Mesendoderm (in vitro differentiated cells): Measurements from ENCODE around the gene ATG9B.
A peak's percentile ranks its signal among the peaks of the same experiment; 100 is the strongest.

Experiments used
- DNase-seq: peaks from one replicate; pipeline ENCODE4 v3.0.0; 2013
- H2AK5ac ChIP-seq: 2 replicates; pipeline ENCODE4 v1.6.1; 2013; ENCODE audit warnings: low read length, inconsistent platforms
- H2BK120ac ChIP-seq: 2 replicates; pipeline ENCODE4 v1.6.1; 2013; ENCODE audit warnings: low read depth, mild to moderate bottlenecking, low read length, moderate library complexity, mixed read lengths
- H2BK15ac ChIP-seq: replicated peaks from 2 replicates; pipeline ENCODE4 v1.6.1; 2013; ENCODE audit warnings: low read depth, mild to moderate bottlenecking, moderate library complexity
- H2BK5ac ChIP-seq: 2 replicates; pipeline ENCODE4 v1.6.1; 2013; ENCODE audit warnings: low read length, inconsistent platforms
- H3K18ac ChIP-seq: 2 replicates; pipeline ENCODE4 v1.6.1; 2013; ENCODE audit warnings: mild to moderate bottlenecking, low read length, mixed read lengths
- H3K23ac ChIP-seq: one replicate; pipeline ENCODE4 v1.6.1; 2013; ENCODE audit warnings: low read length
- H3K27ac ChIP-seq: 2 replicates; pipeline ENCODE4 v1.5.1; 2013; ENCODE audit warnings: low read depth, mild to moderate bottlenecking, inconsistent platforms, low read length, moderate library complexity
- H3K27me3 ChIP-seq: 2 replicates; pipeline ENCODE4 v1.6.1; 2013; ENCODE audit warnings: low read length, control low read depth, mild to moderate bottlenecking, inconsistent platforms; ENCODE audit not compliant: insufficient read depth, poor library complexity
- H3K36me3 ChIP-seq: 2 replicates; pipeline ENCODE4 v1.6.1; 2013; ENCODE audit warnings: low read length, inconsistent platforms; ENCODE audit not compliant: control insufficient read depth, insufficient read depth
- H3K4ac ChIP-seq: one replicate; pipeline ENCODE4 v1.6.1; 2013; ENCODE audit warnings: low read depth, mild to moderate bottlenecking, low read length, moderate library complexity
- H3K4me1 ChIP-seq: 2 replicates; pipeline ENCODE4 v1.6.1; 2013; ENCODE audit warnings: low read depth, low read length, inconsistent platforms; ENCODE audit not compliant: control insufficient read depth
- H3K4me2 ChIP-seq: 2 replicates; pipeline ENCODE4 v1.6.1; 2013; ENCODE audit warnings: low read length
- H3K4me3 ChIP-seq: 2 replicates; pipeline ENCODE4 v1.5.1; 2013; ENCODE audit warnings: mild to moderate bottlenecking, low read length
- H3K56ac ChIP-seq: one replicate; pipeline ENCODE4 v1.6.1; 2013; ENCODE audit warnings: low read length
- H3K79me1 ChIP-seq: 2 replicates; pipeline ENCODE4 v1.6.1; 2013; ENCODE audit warnings: low read length, inconsistent platforms
- H3K79me2 ChIP-seq: 2 replicates; pipeline ENCODE4 v1.6.1; 2013; ENCODE audit warnings: mild to moderate bottlenecking, low read length; ENCODE audit not compliant: control insufficient read depth, insufficient read depth
- H3K9ac ChIP-seq: 2 replicates; pipeline ENCODE4 v1.6.1; 2013; ENCODE audit warnings: low read length, inconsistent platforms
- H4K5ac ChIP-seq: one replicate; pipeline ENCODE4 v1.6.1; 2013; ENCODE audit warnings: low read length
- H4K8ac ChIP-seq: one replicate; pipeline ENCODE4 v1.6.1; 2013; ENCODE audit warnings: low read depth, mild to moderate bottlenecking, control low read depth, low read length, moderate library complexity
- WGBS: extraction: QIAGEN DNeasy Blood & Tissue Kit; methylation state at CpG from one replicate; pipeline ENCODE4 v1.1.7; 2013; ENCODE audit warnings: low lambda C conversion rate, missing lambda C conversion rate; ENCODE audit not compliant: insufficient coverage; ENCODE audit errors: extremely low coverage; 5-methylcytosine and 5-hydroxymethylcytosine counted together

Gene ATG9B

DNA sequence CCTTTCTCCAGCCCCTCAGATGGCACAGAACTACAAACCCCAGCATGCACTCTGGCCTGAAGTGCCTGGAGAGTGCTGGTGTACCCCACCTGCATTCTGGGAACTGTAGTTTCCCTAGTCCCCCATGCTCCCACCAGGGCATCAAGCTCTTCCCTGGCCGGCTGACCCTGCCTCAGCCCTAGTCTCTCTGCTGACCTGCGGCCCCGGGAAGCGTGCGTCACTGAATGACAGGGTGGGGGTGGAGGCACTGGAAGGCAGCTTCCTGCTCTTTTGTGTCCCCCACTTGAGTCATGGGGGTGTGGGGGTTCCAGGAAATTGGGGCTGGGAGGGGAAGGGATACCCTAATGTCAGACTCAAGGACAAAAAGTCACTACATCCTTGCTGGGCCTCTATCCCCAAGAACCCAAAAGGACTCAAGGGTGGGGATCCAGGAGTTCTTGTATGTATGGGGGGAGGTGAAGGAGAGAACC lies 31.4 kb downstream of the ATG9B start:
- H3K18ac ChIP-seq = no peak overlapping the region
- no peak overlapping the region for H2AK5ac ChIP-seq
- no peak overlapping the region for H4K5ac ChIP-seq
- H2BK5ac ChIP-seq = no peak overlapping the region
- H3K4me1 ChIP-seq = no peaks in the 10 kb centered on the region
- H4K8ac ChIP-seq = no peak overlapping the region
- H3K36me3 ChIP-seq = no peaks in the 10 kb centered on the region
- H3K23ac ChIP-seq = no peak overlapping the region
- no peak overlapping the region for H3K9ac ChIP-seq
- H3K4ac ChIP-seq = no peak overlapping the region
- no peak overlapping the region for H3K4me2 ChIP-seq
- no peak overlapping the region for H2BK120ac ChIP-seq
- no peak overlapping the region for H2BK15ac ChIP-seq
- no peak overlapping the region for H3K56ac ChIP-seq
- DNase-seq = peak; percentile 87
- no peaks in the 10 kb centered on the region for H3K79me1 ChIP-seq
- no peak overlapping the region for H3K4me3 ChIP-seq
- WGBS = no CpG with 5 or more reads among the region's 5 CpGs
- H3K27ac ChIP-seq = no peak overlapping the region
- H3K79me2 ChIP-seq = no peaks in the 10 kb centered on the region
- H3K27me3 ChIP-seq = no peaks in the 10 kb centered on the region

DNA sequence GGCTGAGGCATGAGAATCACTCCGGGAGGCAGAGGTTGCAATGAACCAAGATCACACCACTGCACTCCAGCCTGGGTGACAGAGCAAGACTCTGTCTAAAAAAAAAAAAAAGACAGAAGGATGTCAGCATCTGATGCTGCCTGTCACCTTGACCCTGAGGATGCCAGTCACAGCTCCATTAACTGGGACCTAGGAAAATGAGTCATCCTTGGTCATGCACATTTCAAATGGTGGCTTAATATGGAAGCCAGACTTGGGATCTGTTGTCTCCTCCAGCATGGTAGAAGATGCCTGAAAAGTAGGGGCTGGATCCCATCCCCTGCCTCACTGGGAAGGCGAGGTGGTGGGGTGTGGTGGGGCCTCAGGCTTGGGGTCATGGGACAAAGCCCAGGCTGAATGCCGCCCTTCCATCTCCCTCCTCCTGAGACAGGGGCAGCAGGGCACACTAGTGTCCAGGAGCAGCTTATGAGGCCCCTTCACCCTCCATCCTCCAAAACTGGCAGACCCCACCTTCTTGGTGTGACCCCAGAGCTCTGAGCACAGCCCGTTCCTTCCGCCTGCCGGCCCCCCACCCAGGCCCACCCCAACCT lies 32.1 kb downstream of the ATG9B start:
- no peak overlapping the region for H2BK5ac ChIP-seq
- H3K27ac ChIP-seq = no peak overlapping the region
- no peak overlapping the region for H2BK15ac ChIP-seq
- no peaks in the 10 kb centered on the region for H3K27me3 ChIP-seq
- no peak overlapping the region for H2AK5ac ChIP-seq
- DNase-seq = no peak
- no peak overlapping the region for H3K4me2 ChIP-seq
- H3K4me3 ChIP-seq = no peak overlapping the region
- no peaks in the 10 kb centered on the region for H3K79me1 ChIP-seq
- WGBS = no CpG with 5 or more reads among the region's 6 CpGs
- H3K18ac ChIP-seq = no peak overlapping the region
- no peak overlapping the region for H3K23ac ChIP-seq
- H3K9ac ChIP-seq = no peak overlapping the region
- no peak overlapping the region for H2BK120ac ChIP-seq
- H4K8ac ChIP-seq = no peak overlapping the region
- no peaks in the 10 kb centered on the region for H3K79me2 ChIP-seq
- H3K36me3 ChIP-seq = no peaks in the 10 kb centered on the region
- no peak overlapping the region for H4K5ac ChIP-seq
- H3K4ac ChIP-seq = no peak overlapping the region
- H3K56ac ChIP-seq = no peak overlapping the region
- no peaks in the 10 kb centered on the region for H3K4me1 ChIP-seq

DNA sequence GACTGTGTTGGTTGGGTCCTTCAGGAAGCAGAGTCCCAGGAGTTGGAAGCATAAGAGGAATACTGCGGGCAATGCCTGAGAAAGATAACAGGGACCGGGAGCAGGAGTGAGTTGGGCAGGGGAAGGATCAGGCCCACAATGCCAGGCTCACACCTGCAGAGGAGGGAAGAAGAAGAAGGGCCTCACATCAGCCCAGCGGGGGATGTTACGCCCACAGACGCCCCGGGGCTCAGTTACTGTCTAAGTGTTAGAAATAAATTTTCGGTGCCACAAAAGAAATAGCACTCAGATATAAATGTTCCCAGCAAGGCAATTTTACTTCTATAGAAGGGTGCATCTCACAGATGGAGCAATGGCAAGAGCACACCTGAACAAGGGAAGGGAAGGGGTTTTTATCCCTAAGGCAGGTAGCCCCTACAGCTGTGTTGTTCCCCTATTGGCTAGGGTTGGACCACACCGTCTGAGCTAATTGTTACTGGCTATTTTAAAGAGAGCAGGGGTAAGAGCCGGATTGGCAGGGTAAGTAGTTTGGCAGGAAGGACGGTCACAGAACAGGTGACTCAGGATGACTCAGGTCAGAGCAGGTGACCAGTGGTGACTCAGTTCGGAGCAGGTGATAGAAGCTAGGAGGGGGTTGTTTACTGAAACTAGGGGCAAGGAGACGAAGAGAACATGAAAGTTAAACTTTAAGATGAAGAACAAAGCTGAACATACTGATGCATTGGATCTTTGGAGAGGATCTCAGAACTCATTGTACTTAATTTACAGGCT lies 33.7 kb downstream of the ATG9B start, which contains the start of gene NOS3:
TSS of gene NOS3 (plus strand) at position 602 of the 771 bp plus-strand sequence. CDS start 2,787 bp downstream, outside the sequence.
- no peak within 1 kb of the TSS for H3K27ac ChIP-seq

GRCh38 chr7:150989456-150989855 lies 34.8 kb downstream of the ATG9B start:
- Histone ChIP-seq H3K4ac (no peak overlapping the region), H3K4me1 (no peaks in the 10 kb centered on the region), H2BK5ac (no peak overlapping the region), H3K23ac (no peak overlapping the region), H2BK15ac (no peak overlapping the region), H3K27me3 (no peaks in the 10 kb centered on the region), H3K56ac (no peak overlapping the region), H3K18ac (no peak overlapping the region), H3K79me2 (no peaks in the 10 kb centered on the region), H4K8ac (no peak overlapping the region), H3K4me2 (no peak overlapping the region), H2AK5ac (no peak overlapping the region), H2BK120ac (no peak overlapping the region), H3K36me3 (no peaks in the 10 kb centered on the region), H3K9ac (no peak overlapping the region), H3K27ac (no peak overlapping the region), H4K5ac (no peak overlapping the region), H3K4me3 (no peak overlapping the region), H3K79me1 (no peaks in the 10 kb centered on the region)
- WGBS = no CpG with 5 or more reads among the region's 7 CpGs
- DNase-seq = no peak

More for the DNA sequence above, 33.7 kb downstream of the ATG9B start, which contains the start of gene NOS3:
- Histone ChIP-seq H3K23ac (no peak within 1 kb of the TSS), H3K9ac (no peak within 1 kb of the TSS), H2BK5ac (no peak within 1 kb of the TSS), H3K79me1 (no peaks in the 10 kb centered on the region), H4K8ac (no peak within 1 kb of the TSS), H2BK120ac (no peak within 1 kb of the TSS), H4K5ac (no peak within 1 kb of the TSS), H3K4me3 (no peak within 1 kb of the TSS), H3K79me2 (no peaks in the 10 kb centered on the region), H2BK15ac (no peak within 1 kb of the TSS), H3K18ac (no peak within 1 kb of the TSS), H2AK5ac (no peak within 1 kb of the TSS), H3K56ac (no peak within 1 kb of the TSS), H3K27me3 (no peaks in the 10 kb centered on the region), H3K36me3 (no peaks in the 10 kb centered on the region), H3K4me2 (no peak within 1 kb of the TSS), H3K4ac (no peak within 1 kb of the TSS), H3K4me1 (no peaks in the 10 kb centered on the region)
- WGBS = no CpG with 5 or more reads among the region's 12 CpGs
- no peak for DNase-seq

DNA sequence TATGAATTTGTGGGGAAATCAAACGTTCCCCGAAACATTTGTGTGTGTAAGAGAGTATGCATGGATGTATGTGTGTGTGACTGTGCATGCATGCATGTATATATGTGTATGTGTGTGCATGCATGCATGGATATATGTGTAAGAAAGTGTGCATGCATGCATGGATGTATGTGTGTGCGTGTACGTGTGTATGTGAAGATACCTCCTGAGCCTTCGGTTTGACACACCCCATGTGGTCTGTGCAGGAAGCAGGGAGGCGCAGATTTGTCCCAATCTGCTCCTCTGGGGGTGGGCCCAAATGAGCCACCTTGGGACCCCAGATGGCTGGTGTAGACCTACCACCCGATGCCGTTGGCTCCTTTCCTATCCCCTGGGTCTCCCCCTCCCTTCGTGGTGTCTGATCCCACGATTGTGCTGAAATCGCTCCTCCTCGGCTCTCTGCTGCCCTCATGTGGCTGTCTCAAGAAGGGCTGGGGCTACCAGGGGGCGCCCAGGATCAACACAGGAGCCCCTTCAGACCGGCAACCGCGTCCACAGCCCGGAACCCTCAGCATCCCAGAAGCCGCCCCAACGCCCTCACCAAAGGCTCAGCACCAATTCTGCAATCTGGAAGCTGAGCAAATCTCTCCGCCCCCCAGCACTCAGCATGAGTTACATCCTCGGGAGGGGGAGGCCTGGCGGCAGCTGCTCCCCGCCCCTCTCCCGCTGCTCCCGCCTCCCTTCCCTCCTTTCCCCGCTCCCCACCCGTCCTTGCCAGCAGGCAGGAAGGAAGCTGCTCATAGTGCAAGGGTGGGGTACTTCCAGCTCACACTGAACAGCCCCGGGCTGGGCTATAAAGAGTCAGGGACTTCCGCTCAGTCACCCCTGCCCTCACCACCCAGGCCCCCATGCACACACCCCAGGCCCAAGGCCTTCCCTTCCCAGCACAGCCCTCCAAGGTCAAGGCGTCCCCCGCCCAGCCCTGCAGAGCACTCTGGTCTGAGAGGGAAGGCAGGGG lies 35.8 kb downstream of the ATG9B start:
- no CpG with 5 or more reads among the region's 31 CpGs for WGBS
- Histone ChIP-seq H3K4me1 (no peaks in the 10 kb centered on the region), H2AK5ac (no peak overlapping the region), H4K8ac (no peak overlapping the region), H4K5ac (no peak overlapping the region), H2BK120ac (no peak overlapping the region), H3K56ac (peak overlapping the region; percentile 67), H3K79me2 (no peaks in the 10 kb centered on the region), H2BK5ac (no peak overlapping the region), H3K27ac (no peak overlapping the region), H3K36me3 (no peaks in the 10 kb centered on the region), H3K9ac (peak overlapping the region; percentile 38), H3K18ac (no peak overlapping the region), H3K4me3 (no peak overlapping the region), H3K4ac (no peak overlapping the region), H2BK15ac (no peak overlapping the region), H3K79me1 (no peaks in the 10 kb centered on the region), H3K4me2 (peak overlapping the region; percentile 62), H3K23ac (peak overlapping the region; percentile 80), H3K27me3 (no peaks in the 10 kb centered on the region)
- peak; percentile 82 for DNase-seq
